GM19468 (cell line): ENCODE measurements around the gene NMNAT2.
"Not testable (repeated sequence)": the region's sequence is repeated elsewhere in the genome, so short reads cannot be mapped to it uniquely, and the experiment has no call there.

Source experiments
- ATAC-seq: cut with Tn5 transposase; IDR thresholded peaks from one replicate; pipeline ENCODE4 v1.9.1; 2021; ENCODE audit warnings: mild to moderate bottlenecking, moderate library complexity, moderate number of reproducible peaks; ENCODE audit not compliant: unreplicated experiment; ENCODE audit errors: extremely low read depth

The NMNAT2 gene

GRCh38 chr1:183419399-183419798 lies 1.2 kb upstream of the NMNAT2 start:
- no peak for ATAC-seq

GRCh38 chr1:183418696-183419095 lies 516 bp upstream of the NMNAT2 start:
- ATAC-seq: no peak

- no peak for ATAC-seq
These were observed 1.1 kb downstream of the NMNAT2 start for GRCh38 chr1:183416850-183417771.

GRCh38 chr1:183414365-183414764 lies 3.8 kb downstream of the NMNAT2 start:
- no peak for ATAC-seq

- ATAC-seq: no peak
These were observed 7.1 kb downstream of the NMNAT2 start for GRCh38 chr1:183411091-183411490.

GRCh38 chr1:183407961-183408360 lies 10.2 kb downstream of the NMNAT2 start:
- no peak for ATAC-seq

GRCh38 chr1:183407474-183407873 lies 10.7 kb downstream of the NMNAT2 start:
- ATAC-seq: no peak

- ATAC-seq: no peak
These were observed 13.7 kb downstream of the NMNAT2 start for GRCh38 chr1:183404476-183404875.

- no peak for ATAC-seq
These were observed 14.7 kb downstream of the NMNAT2 start for GRCh38 chr1:183403498-183403897.

GRCh38 chr1:183401565-183401964 lies 16.6 kb downstream of the NMNAT2 start:
- not testable (repeated sequence) for ATAC-seq

GRCh38 chr1:183394435-183394834 lies 23.7 kb downstream of the NMNAT2 start:
- no peak for ATAC-seq

- ATAC-seq: no peak
These were observed 26.3 kb downstream of the NMNAT2 start for GRCh38 chr1:183391863-183392262.

- no peak for ATAC-seq
These were observed 27.6 kb downstream of the NMNAT2 start for GRCh38 chr1:183390561-183390960.

GRCh38 chr1:183388735-183389134 lies 29.4 kb downstream of the NMNAT2 start:
- ATAC-seq: no peak

- no peak for ATAC-seq
These were observed 32.6 kb downstream of the NMNAT2 start for GRCh38 chr1:183385340-183386144.

- ATAC-seq: no peak
These were observed 38.2 kb downstream of the NMNAT2 start for GRCh38 chr1:183379951-183380350.

GRCh38 chr1:183375381-183375780 lies 42.8 kb downstream of the NMNAT2 start:
- no peak for ATAC-seq

- ATAC-seq: no peak
These were observed 43.4 kb downstream of the NMNAT2 start for GRCh38 chr1:183374825-183375224.

- no peak for ATAC-seq
These were observed 45.5 kb downstream of the NMNAT2 start for GRCh38 chr1:183372586-183373230.

GRCh38 chr1:183370399-183371058 lies 47.7 kb downstream of the NMNAT2 start:
- no peak for ATAC-seq
